Choroid plexus epithelial cell (primary cell): ENCODE results near the gene OR2L3.

Source experiments
- DNase-seq: peaks from one replicate; pipeline ENCODE4 v3.0.0-alpha.2; 2010; ENCODE audit warnings: low read depth
- H3K4me3 ChIP-seq: 2 replicates; pipeline ENCODE4 v1.5.1; 2011; ENCODE audit warnings: low read depth, mild to moderate bottlenecking, control low read depth, low read length, moderate library complexity
- TF ChIP-seq, protein P1 (sequence below): conservative IDR thresholded peaks from 2 replicates; pipeline ENCODE4 v1.5.1; 2011; ENCODE audit warnings: low read depth, mild to moderate bottlenecking, control low read depth, inconsistent platforms, low read length, moderate library complexity

Gene OR2L3, protein sequence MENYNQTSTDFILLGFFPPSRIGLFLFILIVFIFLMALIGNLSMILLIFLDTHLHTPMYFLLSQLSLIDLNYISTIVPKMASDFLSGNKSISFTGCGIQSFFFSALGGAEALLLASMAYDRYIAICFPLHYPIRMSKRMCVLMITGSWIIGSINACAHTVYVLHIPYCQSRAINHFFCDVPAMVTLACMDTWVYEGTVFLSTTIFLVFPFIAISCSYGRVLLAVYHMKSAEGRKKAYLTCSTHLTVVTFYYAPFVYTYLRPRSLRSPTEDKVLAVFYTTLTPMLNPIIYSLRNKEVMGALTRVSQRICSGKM

DNA sequence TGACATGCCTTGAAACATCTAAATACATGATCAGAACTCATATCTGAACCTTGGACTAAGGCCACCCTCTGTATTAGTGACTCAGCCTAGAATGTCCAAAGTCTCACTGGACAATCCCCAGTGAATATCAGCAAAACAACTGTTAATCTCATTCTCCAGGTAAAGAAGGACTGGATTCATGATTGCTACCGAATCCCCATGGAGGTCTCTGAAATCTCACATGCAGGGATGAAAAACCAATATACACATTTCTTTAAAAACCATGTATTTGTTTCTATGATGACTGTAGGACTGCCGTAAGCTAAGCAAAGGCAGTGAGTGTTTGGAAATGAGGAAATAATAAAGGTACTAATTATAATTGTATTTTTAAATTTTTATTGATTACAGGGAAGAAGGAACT, at the start of gene OR2L3:
TSS of gene OR2L3 (plus strand) at position 301 of the 400 bp plus-strand sequence. CDS start 13,846 bp downstream, outside the sequence.
- DNase-seq: no peak
- TF ChIP-seq, protein P1, sequence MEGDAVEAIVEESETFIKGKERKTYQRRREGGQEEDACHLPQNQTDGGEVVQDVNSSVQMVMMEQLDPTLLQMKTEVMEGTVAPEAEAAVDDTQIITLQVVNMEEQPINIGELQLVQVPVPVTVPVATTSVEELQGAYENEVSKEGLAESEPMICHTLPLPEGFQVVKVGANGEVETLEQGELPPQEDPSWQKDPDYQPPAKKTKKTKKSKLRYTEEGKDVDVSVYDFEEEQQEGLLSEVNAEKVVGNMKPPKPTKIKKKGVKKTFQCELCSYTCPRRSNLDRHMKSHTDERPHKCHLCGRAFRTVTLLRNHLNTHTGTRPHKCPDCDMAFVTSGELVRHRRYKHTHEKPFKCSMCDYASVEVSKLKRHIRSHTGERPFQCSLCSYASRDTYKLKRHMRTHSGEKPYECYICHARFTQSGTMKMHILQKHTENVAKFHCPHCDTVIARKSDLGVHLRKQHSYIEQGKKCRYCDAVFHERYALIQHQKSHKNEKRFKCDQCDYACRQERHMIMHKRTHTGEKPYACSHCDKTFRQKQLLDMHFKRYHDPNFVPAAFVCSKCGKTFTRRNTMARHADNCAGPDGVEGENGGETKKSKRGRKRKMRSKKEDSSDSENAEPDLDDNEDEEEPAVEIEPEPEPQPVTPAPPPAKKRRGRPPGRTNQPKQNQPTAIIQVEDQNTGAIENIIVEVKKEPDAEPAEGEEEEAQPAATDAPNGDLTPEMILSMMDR: no peak

DNA sequence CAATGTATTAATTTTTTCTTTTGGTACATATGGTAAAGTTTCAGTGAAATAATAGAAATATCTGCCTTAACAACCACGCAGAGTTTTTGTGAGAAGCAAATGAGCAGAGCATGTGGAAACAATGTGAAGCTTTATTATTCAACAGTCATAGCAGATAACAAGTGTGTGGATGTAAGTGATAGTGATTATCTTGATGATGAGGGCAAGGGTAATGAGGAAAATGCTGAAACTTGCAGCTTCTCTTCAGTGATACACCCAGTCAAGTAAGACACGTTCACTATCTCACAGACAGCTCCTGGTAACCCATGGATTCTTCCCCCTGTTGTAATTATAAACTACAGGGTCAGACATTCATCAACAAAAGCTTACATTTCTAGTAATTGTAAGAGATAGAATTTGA, 47.8 kb upstream of the OR2L3 start:
- TF ChIP-seq, protein P1: no peak
- no peak for DNase-seq
- H3K4me3 ChIP-seq: no peak overlapping the region

More for the DNA sequence above, at the start of gene OR2L3:
- no peak within 1 kb of the TSS for H3K4me3 ChIP-seq

DNA sequence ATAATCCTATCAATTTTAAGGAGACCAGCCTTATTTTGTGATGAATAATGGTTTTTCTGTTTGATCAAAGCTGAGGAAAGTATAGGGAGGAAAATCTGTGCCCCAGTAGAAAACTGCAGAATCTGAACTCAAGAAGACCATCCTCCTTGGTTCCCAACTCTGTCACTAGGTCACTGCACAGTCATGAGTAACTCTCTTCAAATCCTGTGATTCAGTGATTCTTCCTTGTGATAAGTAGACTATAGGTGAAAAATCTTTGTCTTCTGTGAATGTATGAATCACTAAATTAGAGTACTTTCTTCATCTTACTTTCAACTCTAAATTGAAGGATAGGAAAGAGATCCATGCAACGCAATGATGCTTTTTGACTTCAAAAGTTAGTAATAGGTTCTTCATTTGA, 46.5 kb upstream of the OR2L3 start:
- TF ChIP-seq, protein P1: no peak
- no peak overlapping the region for H3K4me3 ChIP-seq
- DNase-seq: no peak

DNA sequence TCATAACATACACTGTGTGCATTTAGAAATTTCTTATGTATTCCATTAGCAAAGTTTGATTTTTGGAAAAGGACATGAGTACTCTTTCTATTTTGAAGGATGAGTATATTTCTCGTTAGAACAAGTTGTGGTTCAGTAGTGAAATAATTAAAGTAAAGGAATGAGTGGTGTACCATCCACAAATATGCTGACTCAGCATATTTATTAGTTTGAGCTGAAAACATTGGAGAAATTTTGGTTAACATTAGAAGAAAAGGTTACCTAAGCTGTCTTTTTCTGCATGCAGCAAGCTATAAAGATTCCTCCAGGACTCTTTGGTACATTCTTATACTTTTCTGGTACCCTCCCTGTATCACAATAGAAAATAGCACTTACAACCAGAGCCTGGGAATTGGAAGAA, 38.9 kb upstream of the OR2L3 start:
- DNase-seq: no peak
- TF ChIP-seq, protein P1: no peak
- no peak overlapping the region for H3K4me3 ChIP-seq

DNA sequence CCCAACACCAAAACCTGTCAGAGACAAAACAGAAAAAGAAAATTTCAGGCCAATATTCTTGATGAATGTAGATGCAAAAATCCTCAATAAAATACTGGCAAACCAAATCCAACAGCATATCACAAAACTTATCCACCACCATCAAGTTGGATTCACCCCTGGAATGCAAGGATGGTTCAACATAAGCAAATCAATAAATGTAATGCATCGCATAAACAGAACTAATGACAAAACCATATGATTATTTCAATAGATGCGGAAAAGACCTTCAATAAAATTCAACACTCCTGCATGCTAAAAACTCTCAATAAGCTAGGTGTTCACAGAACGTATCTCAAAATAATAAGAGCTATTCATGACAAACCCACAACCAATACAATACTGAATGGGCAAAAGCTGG, 37.0 kb upstream of the OR2L3 start:
- no peak for DNase-seq
- no peak overlapping the region for H3K4me3 ChIP-seq
- TF ChIP-seq, protein P1: no peak

DNA sequence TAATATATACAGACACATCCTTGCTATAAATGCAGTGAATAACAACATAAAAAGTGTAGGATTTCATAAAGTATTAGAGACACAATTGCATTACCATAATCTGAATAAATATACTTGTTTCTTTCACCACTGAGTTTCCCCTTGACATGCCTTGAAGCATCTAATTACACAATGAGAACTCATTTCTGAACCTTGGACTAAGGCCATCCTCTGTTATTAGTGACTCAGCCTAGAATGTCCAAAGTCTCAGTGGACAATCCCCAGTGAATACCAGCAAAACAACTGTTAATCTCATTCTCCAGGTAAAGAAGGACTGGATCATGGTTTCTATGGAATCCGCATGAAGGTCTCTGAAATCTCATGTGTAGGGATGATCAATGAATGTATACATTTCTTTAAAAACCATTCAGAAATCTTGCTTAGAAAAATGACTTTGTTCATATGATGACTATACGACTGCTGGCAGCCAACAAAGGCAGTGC, 33.4 kb upstream of the OR2L3 start, which contains the start of gene OR2L5:
TSS of gene OR2L5 (plus strand) at position 432 of the 482 bp plus-strand sequence. CDS start 8,288 bp downstream, outside the sequence.
- no peak within 1 kb of the TSS for H3K4me3 ChIP-seq
- TF ChIP-seq, protein P1: no peak
- DNase-seq: no peak

DNA sequence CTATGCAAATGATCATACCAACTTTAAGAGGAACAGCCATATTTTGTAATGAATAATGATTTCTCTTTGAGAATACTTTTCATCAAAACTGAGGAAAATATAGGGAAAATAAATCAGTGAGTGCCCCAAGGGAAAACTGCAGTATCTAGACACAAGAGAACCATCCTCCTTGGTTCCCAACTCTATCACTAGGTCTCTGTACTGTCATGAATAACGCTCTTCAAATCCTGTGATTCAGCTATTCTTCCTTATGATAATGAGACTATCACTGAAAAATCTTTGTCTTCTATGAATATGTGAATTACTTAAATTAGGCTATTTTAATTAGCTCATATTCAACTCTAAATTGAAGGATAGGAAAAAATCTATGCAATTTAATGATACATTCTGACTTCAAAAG, 30.8 kb upstream of the OR2L3 start:
- TF ChIP-seq, protein P1: no peak
- no peak overlapping the region for H3K4me3 ChIP-seq
- no peak for DNase-seq
